ENCODE data around the gene IL32. TPM values are rescaled to one million over a fixed set of nuclear protein-coding genes. Genes with fewer than 3 reads are reported as not detected.
"Not testable (repeated sequence)": the region's sequence is repeated elsewhere in the genome, so short reads cannot be mapped to it uniquely, and the experiment has no call there.

The IL32 gene
- polyA plus RNA-seq, 2 of the 4 experiments (the other 2 are of a cell fraction): 8.9 to 20.2 TPM

- WGBS (ENCODE audit: missing lambda C conversion rate): 36% methylated on average over 9 of the region's 9 CpGs
- no peak for DNase-seq (ENCODE audit: low read depth in 1 of 2, low spot score in 1 of 2)
These were observed 9.6 kb downstream of the IL32 start for GRCh38 chr16:3074860-3075522.

DNA sequence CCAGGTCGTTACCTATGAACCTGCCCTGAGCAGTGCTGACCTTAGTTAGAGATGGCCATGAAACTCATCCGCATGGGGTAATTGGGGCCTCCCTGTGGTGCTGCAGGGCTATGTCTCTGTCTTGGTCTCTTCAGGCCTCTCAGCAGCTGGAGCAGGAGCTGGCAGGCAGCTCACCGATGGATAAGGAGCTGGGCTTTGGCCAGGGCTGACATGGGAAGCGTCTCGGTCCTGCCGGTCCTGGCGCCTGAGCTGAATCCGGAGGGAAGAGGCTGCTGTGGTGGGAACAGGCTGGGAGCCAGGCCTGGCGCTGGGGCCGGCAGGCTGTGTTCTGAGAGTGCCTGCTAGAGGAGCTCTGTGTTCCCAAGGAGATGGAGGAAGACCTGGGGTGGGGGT is 10.1 kb downstream of the IL32 start:
- Histone ChIP-seq H3K4me1 (no peaks in the 10 kb centered on the region), H3K4me2 (no peak overlapping the region), H3K9me3 (no peaks in the 10 kb centered on the region), H3K4me3 (no peak overlapping the region), H3K27ac (no peak overlapping the region)
- POLR2A ChIA-PET: no interaction called here
- no peak for FAIRE-seq
- 62% methylated on average over 9 of the region's 10 CpGs for WGBS (ENCODE audit: missing lambda C conversion rate)
- CTCF ChIA-PET: interaction anchor here (1.0 to 4.0 kb wide), 4 partner anchors 12 to 45 kb away, joined by 3 to 29 read pairs (median 3); no protein-coding TSS in a partner anchor
- DNase-seq (ENCODE audit: low read depth in 1 of 2, low spot score in 1 of 2): no peak
- TF ChIP-seq BHLHE40 (IDR thresholded peaks at IDR 0.05; ENCODE audit: low read depth, low read length) (no peak), HES2 (IDR thresholded peaks at IDR 0.05) (no peak), CBX8 (IDR thresholded peaks at IDR 0.05) (no peak), TFCP2L1 (CRISPR knock-in tag; IDR thresholded peaks at IDR 0.05) (no peak), ZSCAN20 (CRISPR knock-in tag; IDR thresholded peaks at IDR 0.05) (no peak)
- no peak; a peak in 2 of 6 replicates for ATAC-seq

More at GRCh38 chr16:3074860-3075522, 9.6 kb downstream of the IL32 start:
- H3K4me3 ChIP-seq: no peak overlapping the region
- TF ChIP-seq JUNB (IDR thresholded peaks at IDR 0.05) (no peak), CHD4 (IDR thresholded peaks at IDR 0.05; ENCODE audit: borderline replicate concordance) (no peak), HOXB5 (CRISPR knock-in tag; IDR thresholded peaks at IDR 0.05) (no peak), NR3C1 (IDR thresholded peaks at IDR 0.05) (no peak), USF2 (IDR thresholded peaks at IDR 0.05) (no peak), POLR2AphosphoS2 (conservative IDR thresholded peaks at IDR 0.05; ENCODE audit: low read length) (no peak), RFX5 (IDR thresholded peaks at IDR 0.05) (no peak), MAFK (IDR thresholded peaks at IDR 0.05; ENCODE audit: partially characterized antibody) (no peak), ESRRA (IDR thresholded peaks at IDR 0.05; ENCODE audit: borderline replicate concordance, low read length) (no peak), SREBF2 (IDR thresholded peaks at IDR 0.05) (no peak), RARB (CRISPR knock-in tag; IDR thresholded peaks at IDR 0.05) (no peak), KDM1A (IDR thresholded peaks at IDR 0.05; ENCODE audit: low read depth) (no peak), REST (IDR thresholded peaks at IDR 0.05) (no peak), EHMT2 (IDR thresholded peaks at IDR 0.05; ENCODE audit: low read depth) (no peak), EHF (CRISPR knock-in tag; IDR thresholded peaks at IDR 0.05) (no peak), GATA3 (IDR thresholded peaks at IDR 0.05; ENCODE audit: borderline replicate concordance) (no peak), SMC3 (IDR thresholded peaks at IDR 0.05) (no peak), ZFP36 (IDR thresholded peaks at IDR 0.05; ENCODE audit: borderline replicate concordance, partially characterized antibody) (no peak), MYC (IDR thresholded peaks at IDR 0.05; ENCODE audit: borderline replicate concordance, low read length) (no peak)
- TF ChIP-seq, protein P1, sequence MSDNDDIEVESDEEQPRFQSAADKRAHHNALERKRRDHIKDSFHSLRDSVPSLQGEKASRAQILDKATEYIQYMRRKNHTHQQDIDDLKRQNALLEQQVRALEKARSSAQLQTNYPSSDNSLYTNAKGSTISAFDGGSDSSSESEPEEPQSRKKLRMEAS (IDR thresholded peaks at IDR 0.05): no peak
- H3K27ac ChIP-seq: no peak overlapping the region
- ATAC-seq (no peak), FAIRE-seq (no peak)
- H3K9me3 ChIP-seq: no peaks in the 10 kb centered on the region
- ChIA-PET CTCF (interaction anchor here (1.1 to 4.0 kb wide), 2 partner anchors 16 to 44 kb away, joined by 3 to 29 read pairs; no protein-coding TSS in a partner anchor), POLR2A (no interaction called here)
- no peaks in the 10 kb centered on the region for H3K4me1 ChIP-seq
- H3K4me2 ChIP-seq: no peak overlapping the region

- FAIRE-seq; H3K4me1 ChIP-seq; DNase-seq (ENCODE audit: low read depth in 1 of 2, low spot score in 1 of 2); ATAC-seq; H3K4me3 ChIP-seq; H3K27ac ChIP-seq; H3K4me2 ChIP-seq; POLR2A ChIA-PET; H3K9me3 ChIP-seq: not testable (repeated sequence)
- CTCF ChIA-PET: interaction anchor here (0.6 to 4.0 kb wide), 4 partner anchors 12 to 21 kb away, joined by 3 to 29 read pairs (median 3); no protein-coding TSS in a partner anchor
- 73% methylated on average over 6 of the region's 6 CpGs for WGBS (ENCODE audit: missing lambda C conversion rate)
These were observed 10.5 kb downstream of the IL32 start for GRCh38 chr16:3075946-3076345.

Data from A549 (cell line).